ENCODE data around the gene ARHGAP40. TPM values are rescaled to one million over a fixed set of nuclear protein-coding genes. Genes with fewer than 3 reads are reported as not detected.

The ARHGAP40 gene
- total RNA-seq (not detected), polyA plus RNA-seq (under 1 TPM in 1 of 3 donors, not detected in 2; 0.03 TPM)
- long read RNA-seq, donor 1: 0 reads
- long read RNA-seq, donor 2: 0 reads

DNA sequence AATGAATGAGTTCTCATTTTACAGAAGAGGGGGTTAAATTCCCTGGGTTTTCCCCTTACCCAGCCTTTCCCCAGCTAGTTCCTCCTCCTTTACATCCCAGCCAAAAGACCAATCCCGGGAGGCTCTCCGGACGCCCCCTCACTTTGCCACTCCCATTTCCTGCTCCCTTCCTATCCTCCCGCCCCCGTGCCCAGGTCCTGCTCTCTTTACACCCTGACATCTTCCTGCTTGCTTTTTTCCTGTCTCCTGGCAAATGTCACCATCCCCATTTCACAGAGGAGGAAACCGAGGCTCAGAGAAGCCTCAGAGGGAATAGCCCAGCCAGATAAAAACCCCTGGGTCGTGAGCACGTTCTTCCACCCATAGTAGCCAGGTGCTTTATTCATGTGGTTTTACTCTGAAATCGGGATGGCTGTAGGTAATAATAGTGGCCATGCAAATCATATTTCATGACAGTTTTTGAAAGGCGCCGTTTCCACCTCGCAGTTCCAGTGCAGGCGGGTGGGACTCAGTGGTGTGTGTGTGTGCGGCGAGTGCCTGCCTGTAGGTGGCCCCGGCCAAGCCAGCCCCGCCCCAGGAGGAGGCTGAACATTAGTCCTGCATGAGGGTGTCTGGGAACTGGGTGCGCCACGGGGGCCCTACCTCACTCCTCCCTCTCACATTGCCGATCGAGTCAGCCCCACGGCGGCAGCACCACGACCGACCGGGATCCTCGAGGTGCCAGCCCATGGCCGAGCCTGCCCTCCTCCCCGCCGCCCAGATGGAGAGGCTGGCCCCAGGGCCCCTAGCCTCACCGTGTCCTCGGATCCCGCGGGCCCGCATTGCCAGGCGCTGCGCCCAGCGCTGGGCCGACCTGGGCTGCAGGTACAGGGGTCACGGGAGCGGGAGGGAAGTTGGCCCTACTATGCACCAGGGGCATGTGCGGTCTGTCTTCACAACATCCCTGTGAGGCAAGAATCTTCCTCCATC is at the start of gene ARHGAP40:
Gene ARHGAP40 (plus strand): TSS at position 594 of the 969 bp plus-strand sequence.
- peaks cover 0 to 75% (median 38%) of the 10 kb centered on the region in 7 donors for H3K27me3 ChIP-seq (replicated peaks in 1 of 7)
- WGBS, 5 donors: 11 to 13% (median 11%) methylated on average over 9 to 42 of the region's 42 CpGs

DNA sequence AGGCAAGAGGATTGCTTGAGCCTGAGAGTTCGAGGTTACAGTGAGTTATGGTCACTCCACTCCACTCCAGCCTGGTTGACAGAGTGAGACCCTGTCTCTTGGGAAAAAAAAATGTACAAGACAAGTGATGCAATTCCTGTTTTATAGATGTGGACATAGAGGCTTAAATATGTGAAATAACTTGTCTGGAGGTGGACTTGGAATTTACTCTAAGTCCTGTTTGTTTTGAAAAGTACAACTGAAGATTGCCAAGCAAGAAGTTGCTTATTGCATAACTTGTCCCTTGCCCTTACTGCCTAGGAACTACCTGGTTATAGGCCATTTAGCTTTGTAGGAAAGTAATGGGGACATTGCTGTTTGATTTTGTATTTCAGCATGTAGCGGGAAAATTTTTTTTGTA is 46.6 kb upstream of the ARHGAP40 start:
- Histone ChIP-seq H3K9me3 (no peaks in the 10 kb centered on the region), H3K4me1 (no peaks in the 10 kb centered on the region), H3K27me3 (replicated peaks in 1 of 7) (no peaks in the 10 kb centered on the region), H3K27ac (no peak overlapping the region), H3K4me3 (no peak overlapping the region), H3K36me3 (peaks cover 2 to 100% (median 93%) of the 10 kb centered on the region in 6 donors)
- no peak for TF ChIP-seq POLR2AphosphoS5 (IDR thresholded peaks at IDR 0.05)
- TF ChIP-seq, protein P1, sequence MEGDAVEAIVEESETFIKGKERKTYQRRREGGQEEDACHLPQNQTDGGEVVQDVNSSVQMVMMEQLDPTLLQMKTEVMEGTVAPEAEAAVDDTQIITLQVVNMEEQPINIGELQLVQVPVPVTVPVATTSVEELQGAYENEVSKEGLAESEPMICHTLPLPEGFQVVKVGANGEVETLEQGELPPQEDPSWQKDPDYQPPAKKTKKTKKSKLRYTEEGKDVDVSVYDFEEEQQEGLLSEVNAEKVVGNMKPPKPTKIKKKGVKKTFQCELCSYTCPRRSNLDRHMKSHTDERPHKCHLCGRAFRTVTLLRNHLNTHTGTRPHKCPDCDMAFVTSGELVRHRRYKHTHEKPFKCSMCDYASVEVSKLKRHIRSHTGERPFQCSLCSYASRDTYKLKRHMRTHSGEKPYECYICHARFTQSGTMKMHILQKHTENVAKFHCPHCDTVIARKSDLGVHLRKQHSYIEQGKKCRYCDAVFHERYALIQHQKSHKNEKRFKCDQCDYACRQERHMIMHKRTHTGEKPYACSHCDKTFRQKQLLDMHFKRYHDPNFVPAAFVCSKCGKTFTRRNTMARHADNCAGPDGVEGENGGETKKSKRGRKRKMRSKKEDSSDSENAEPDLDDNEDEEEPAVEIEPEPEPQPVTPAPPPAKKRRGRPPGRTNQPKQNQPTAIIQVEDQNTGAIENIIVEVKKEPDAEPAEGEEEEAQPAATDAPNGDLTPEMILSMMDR (IDR thresholded peaks at IDR 0.05 in 8 of 11, conservative IDR thresholded peaks at IDR 0.05 in 3 of 11): no peak
- TF ChIP-seq POLR2A (IDR thresholded peaks at IDR 0.05): no peak
- DNase-seq: no peak
- intact Hi-C loops (cut with DNase I; ENCODE audit: low total_unique reads): no loop called here
- WGBS, 5 donors: 81 to 98% (median 93%) methylated on average over 2 of the region's 2 CpGs

More for the DNA sequence above, at the start of gene ARHGAP40:
- Histone ChIP-seq H3K9me3 (no peaks in the 10 kb centered on the region), H3K4me3 (peak within 1 kb of the TSS in 1 of 8 donors; percentile 7), H3K27ac (no peak within 1 kb of the TSS), H3K36me3 (no peaks in the 10 kb centered on the region), H3K4me1 (peaks cover 0 to 13% (median 4%) of the 10 kb centered on the region in 6 donors)
- TF ChIP-seq POLR2A (IDR thresholded peaks at IDR 0.05) (no peak), POLR2AphosphoS5 (IDR thresholded peaks at IDR 0.05) (no peak)
- TF ChIP-seq, protein P1 (IDR thresholded peaks at IDR 0.05 in 8 of 11, conservative IDR thresholded peaks at IDR 0.05 in 3 of 11): no peak
- intact Hi-C loops (cut with DNase I; ENCODE audit: low total_unique reads): no loop called here
- no peak for DNase-seq

DNA sequence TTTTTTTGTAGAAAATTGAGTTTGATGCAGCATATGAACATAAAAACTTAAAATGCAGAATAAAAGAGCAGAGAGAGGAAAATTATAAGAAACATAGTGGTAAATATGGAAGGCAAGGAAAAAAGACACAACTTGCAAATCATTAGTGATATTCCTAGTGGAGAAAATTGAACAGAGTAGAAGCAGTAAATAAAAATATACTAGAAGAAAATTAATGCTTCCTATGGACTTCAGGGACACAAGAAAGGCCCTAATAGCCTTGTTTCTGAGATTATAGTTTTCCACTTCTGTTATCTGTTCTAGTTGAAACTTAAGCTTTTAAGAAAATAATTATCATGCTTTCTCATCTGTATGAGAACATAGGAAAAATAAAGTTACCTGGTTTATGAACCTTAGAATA is 46.2 kb upstream of the ARHGAP40 start:
- TF ChIP-seq POLR2AphosphoS5 (IDR thresholded peaks at IDR 0.05) (no peak), POLR2A (IDR thresholded peaks at IDR 0.05) (no peak)
- TF ChIP-seq, protein P1 (IDR thresholded peaks at IDR 0.05 in 8 of 11, conservative IDR thresholded peaks at IDR 0.05 in 3 of 11): no peak
- H3K9me3 ChIP-seq: no peaks in the 10 kb centered on the region
- no peak overlapping the region for H3K27ac ChIP-seq
- DNase-seq: no peak
- intact Hi-C loops (cut with DNase I; ENCODE audit: low total_unique reads): no loop called here
- peaks cover 2 to 100% (median 93%) of the 10 kb centered on the region in 6 donors for H3K36me3 ChIP-seq
- no peaks in the 10 kb centered on the region for H3K27me3 ChIP-seq (replicated peaks in 1 of 7)
- no peaks in the 10 kb centered on the region for H3K4me1 ChIP-seq
- H3K4me3 ChIP-seq: no peak overlapping the region

DNA sequence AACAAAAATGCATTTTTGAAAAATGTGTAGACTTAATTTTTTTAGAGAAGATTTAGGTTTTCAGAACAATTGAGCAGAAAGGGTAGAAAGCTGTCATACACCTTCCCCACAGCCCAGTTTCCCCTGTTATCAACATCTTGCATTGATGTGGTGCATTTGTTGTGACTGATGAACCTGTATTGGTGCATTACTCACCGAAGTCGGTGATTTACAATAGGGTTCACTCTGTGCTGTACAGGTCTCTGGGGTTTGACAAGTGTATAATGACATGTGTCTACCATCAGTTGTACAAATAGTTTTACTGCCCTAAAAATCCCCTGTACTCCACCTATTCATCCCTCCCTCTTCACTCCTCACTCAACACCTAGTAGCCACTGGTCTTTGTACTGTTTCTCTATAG is 44.4 kb upstream of the ARHGAP40 start:
- H3K4me3 ChIP-seq: no peak overlapping the region
- peaks cover 2 to 100% (median 87%) of the 10 kb centered on the region in 6 donors for H3K36me3 ChIP-seq
- TF ChIP-seq POLR2AphosphoS5 (IDR thresholded peaks at IDR 0.05) (no peak), POLR2A (IDR thresholded peaks at IDR 0.05) (no peak)
- TF ChIP-seq, protein P1 (IDR thresholded peaks at IDR 0.05 in 8 of 11, conservative IDR thresholded peaks at IDR 0.05 in 3 of 11): no peak
- intact Hi-C loops (cut with DNase I; ENCODE audit: low total_unique reads): no loop called here
- 96 to 98% (median 97%) methylated on average over 2 of the region's 2 CpGs for WGBS, 5 donors
- H3K27me3 ChIP-seq (replicated peaks in 1 of 7): no peaks in the 10 kb centered on the region
- H3K9me3 ChIP-seq: no peaks in the 10 kb centered on the region
- no peaks in the 10 kb centered on the region for H3K4me1 ChIP-seq
- DNase-seq: no peak
- H3K27ac ChIP-seq: no peak overlapping the region

Measured in spleen (tissue), 13 donors.